HG02885 (cell line): ENCODE measurements around the gene TXNDC17.
"Not testable (repeated sequence)": the region's sequence is repeated elsewhere in the genome, so short reads cannot be mapped to it uniquely, and the experiment has no call there.

Source experiments
- ATAC-seq: cut with Tn5 transposase; IDR thresholded peaks from one replicate; pipeline ENCODE4 v1.9.1; 2021; ENCODE audit warnings: mild to moderate bottlenecking; ENCODE audit not compliant: unreplicated experiment, poor library complexity

The TXNDC17 gene

GRCh38 chr17:6640536-6641246 lies at the start of gene TXNDC17, which contains the start of gene KIAA0753:
Gene TXNDC17, plus strand, starts transcription at chr17:6641060. Its CDS starts 23 bp downstream, at chr17:6641083.
Gene KIAA0753, minus strand, starts transcription at chr17:6640711. Its CDS starts 5,608 bp downstream, at chr17:6635103.
- ATAC-seq: peak; percentile 86

- no peak for ATAC-seq
Measured at GRCh38 chr17:6591599-6592158, 49.2 kb upstream of the TXNDC17 start.

GRCh38 chr17:6592173-6592572 lies 48.7 kb upstream of the TXNDC17 start:
- no peak for ATAC-seq

- ATAC-seq: not testable (repeated sequence)
Measured at GRCh38 chr17:6593371-6593770, 47.5 kb upstream of the TXNDC17 start.

- ATAC-seq: no peak
Measured at GRCh38 chr17:6596081-6596480, 44.8 kb upstream of the TXNDC17 start.

GRCh38 chr17:6596511-6596910 lies 44.3 kb upstream of the TXNDC17 start:
- ATAC-seq: no peak

- ATAC-seq: no peak
Measured at GRCh38 chr17:6596941-6597340, 43.9 kb upstream of the TXNDC17 start.

GRCh38 chr17:6597727-6598126 lies 43.1 kb upstream of the TXNDC17 start:
- no peak for ATAC-seq

GRCh38 chr17:6599364-6599763 lies 41.5 kb upstream of the TXNDC17 start:
- no peak for ATAC-seq

- no peak for ATAC-seq
Measured at GRCh38 chr17:6602141-6602540, 38.7 kb upstream of the TXNDC17 start.

- no peak for ATAC-seq
Measured at GRCh38 chr17:6603744-6604325, 37.0 kb upstream of the TXNDC17 start.

- no peak for ATAC-seq
Measured at GRCh38 chr17:6605142-6605541, 35.7 kb upstream of the TXNDC17 start.

GRCh38 chr17:6608321-6608720 lies 32.5 kb upstream of the TXNDC17 start:
- ATAC-seq: no peak

GRCh38 chr17:6610011-6610410 lies 30.8 kb upstream of the TXNDC17 start:
- ATAC-seq: no peak

- ATAC-seq: no peak
Measured at GRCh38 chr17:6611231-6611630, 29.6 kb upstream of the TXNDC17 start.

- no peak for ATAC-seq
Measured at GRCh38 chr17:6623941-6624340, 16.9 kb upstream of the TXNDC17 start.

GRCh38 chr17:6626616-6627015 lies 14.2 kb upstream of the TXNDC17 start:
- no peak for ATAC-seq

- ATAC-seq: no peak
Measured at GRCh38 chr17:6627019-6627418, 13.8 kb upstream of the TXNDC17 start.

- ATAC-seq: no peak
Measured at GRCh38 chr17:6630390-6630789, 10.5 kb upstream of the TXNDC17 start.

GRCh38 chr17:6632530-6632929 lies 8.3 kb upstream of the TXNDC17 start:
- no peak for ATAC-seq

- ATAC-seq: no peak
Measured at GRCh38 chr17:6633263-6633662, 7.6 kb upstream of the TXNDC17 start.

GRCh38 chr17:6636105-6636504 lies 4.8 kb upstream of the TXNDC17 start:
- ATAC-seq: no peak
